Thoracic aorta (tissue), 2 donors: Measurements from ENCODE around the gene PPP2R5C. TPM values are rescaled to one million over a fixed set of nuclear protein-coding genes. Genes with fewer than 3 reads are reported as not detected.

Source experiments
- ATAC-seq: fragments of 150-250 bp; one replicate; pipeline ENCODE4 v1.8.0; 2017; ENCODE audit warnings: low read depth; ENCODE audit not compliant: insufficient number of reproducible peaks, low FRiP score
- DNase-seq: peaks from one replicate; pipeline ENCODE4 v3.0.0-alpha.2; 2020; ENCODE audit warnings: low spot score
- H3K27ac ChIP-seq, 2 donors: fragments of 200-600 bp; sonication (generic); 1 replicate in 1 of 2; 2 replicates in 1 of 2; pipeline ENCODE4 v1.5.1; 2016; ENCODE audit warnings: mild to moderate bottlenecking in 2 of 2, moderate library complexity in 2 of 2
- H3K27me3 ChIP-seq: fragments of 200-600 bp; sonication (generic); replicated peaks from 2 replicates; pipeline ENCODE4 v1.6.0; 2016; ENCODE audit warnings: mild to moderate bottlenecking; ENCODE audit not compliant: insufficient read depth
- H3K36me3 ChIP-seq: fragments of 200-600 bp; sonication (generic); one replicate; pipeline ENCODE4 v1.5.1; 2016
- H3K4me1 ChIP-seq, 2 donors: fragments of 200-600 bp; sonication (generic); 1 replicate in 1 of 2; 2 replicates in 1 of 2; pipeline versions ENCODE4 v1.5.1 to v1.6.0; 2016; ENCODE audit warnings: low read depth in 2 of 2, mild to moderate bottlenecking in 1 of 2; ENCODE audit not compliant: control insufficient read depth in 1 of 2
- H3K4me3 ChIP-seq: fragments of 200-600 bp; sonication (generic); 2 replicates; pipeline ENCODE4 v1.5.1; 2016; ENCODE audit warnings: mild to moderate bottlenecking
- H3K9me3 ChIP-seq: fragments of 200-600 bp; sonication (generic); 2 replicates; pipeline ENCODE4 v1.5.1; 2016
- total RNA-seq, 2 donors: library from RNA; depleted of rRNA; stranded (reverse); fragments of >200 nt; gene quantifications; one replicate each; pipeline versions ENCODE4 v1.1.0 to v1.2.3, GENCODE V29; 2016
- TF ChIP-seq, protein P1 (sequence below): fragments of 200-600 bp; sonication (generic); IDR thresholded peaks from one replicate; pipeline ENCODE4 v1.5.1; 2019; ENCODE audit warnings: antibody characterized with exemption

Gene PPP2R5C
- total RNA-seq, 2 donors from 2014 or later: 97.2 to 341 TPM

DNA sequence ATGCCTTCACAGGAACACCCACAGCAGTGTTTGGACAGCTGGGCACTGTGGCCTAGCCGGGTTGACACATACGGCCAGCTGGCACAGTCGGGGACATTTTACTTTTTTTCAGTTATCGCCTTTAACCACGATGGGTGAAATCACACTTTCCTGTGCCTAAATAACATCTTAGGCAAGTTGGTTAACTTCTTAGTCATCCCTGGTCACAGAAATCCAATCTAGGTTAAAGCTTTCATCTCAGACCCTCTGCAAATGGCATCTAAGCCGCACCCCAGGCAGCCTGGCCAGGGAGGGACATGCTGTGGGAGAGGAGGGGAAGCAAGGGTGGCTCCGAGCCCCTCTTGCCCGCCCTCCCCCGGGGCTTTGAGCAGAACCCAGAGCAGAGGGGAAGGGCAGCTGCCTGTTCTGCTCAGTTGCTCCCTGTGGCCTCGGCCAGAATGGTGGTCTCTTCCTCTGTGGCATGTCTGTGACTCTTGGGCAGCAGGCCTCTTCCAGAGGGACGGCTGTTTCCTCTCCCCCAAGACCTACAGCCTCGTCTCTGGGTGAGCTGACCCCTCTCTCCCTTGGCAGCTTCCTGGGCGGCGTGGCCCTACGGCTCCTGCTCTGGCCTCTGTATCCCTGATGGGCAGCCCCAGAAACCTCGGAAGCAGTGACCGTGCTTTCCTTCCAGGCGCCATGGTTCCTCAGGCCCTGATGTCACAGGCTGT is 117.5 kb downstream of the PPP2R5C start:
- DNase-seq (no peak), ATAC-seq (no peak)
- no peak overlapping the region for H3K4me3 ChIP-seq
- peaks cover 0 to 6% of the 10 kb centered on the region in 2 donors for H3K4me1 ChIP-seq
- H3K9me3 ChIP-seq: no peaks in the 10 kb centered on the region
- H3K27me3 ChIP-seq: no peaks in the 10 kb centered on the region
- no peak overlapping the region for H3K27ac ChIP-seq
- TF ChIP-seq, protein P1, sequence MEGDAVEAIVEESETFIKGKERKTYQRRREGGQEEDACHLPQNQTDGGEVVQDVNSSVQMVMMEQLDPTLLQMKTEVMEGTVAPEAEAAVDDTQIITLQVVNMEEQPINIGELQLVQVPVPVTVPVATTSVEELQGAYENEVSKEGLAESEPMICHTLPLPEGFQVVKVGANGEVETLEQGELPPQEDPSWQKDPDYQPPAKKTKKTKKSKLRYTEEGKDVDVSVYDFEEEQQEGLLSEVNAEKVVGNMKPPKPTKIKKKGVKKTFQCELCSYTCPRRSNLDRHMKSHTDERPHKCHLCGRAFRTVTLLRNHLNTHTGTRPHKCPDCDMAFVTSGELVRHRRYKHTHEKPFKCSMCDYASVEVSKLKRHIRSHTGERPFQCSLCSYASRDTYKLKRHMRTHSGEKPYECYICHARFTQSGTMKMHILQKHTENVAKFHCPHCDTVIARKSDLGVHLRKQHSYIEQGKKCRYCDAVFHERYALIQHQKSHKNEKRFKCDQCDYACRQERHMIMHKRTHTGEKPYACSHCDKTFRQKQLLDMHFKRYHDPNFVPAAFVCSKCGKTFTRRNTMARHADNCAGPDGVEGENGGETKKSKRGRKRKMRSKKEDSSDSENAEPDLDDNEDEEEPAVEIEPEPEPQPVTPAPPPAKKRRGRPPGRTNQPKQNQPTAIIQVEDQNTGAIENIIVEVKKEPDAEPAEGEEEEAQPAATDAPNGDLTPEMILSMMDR: no peak
- peaks cover 9% of the 10 kb centered on the region for H3K36me3 ChIP-seq

DNA sequence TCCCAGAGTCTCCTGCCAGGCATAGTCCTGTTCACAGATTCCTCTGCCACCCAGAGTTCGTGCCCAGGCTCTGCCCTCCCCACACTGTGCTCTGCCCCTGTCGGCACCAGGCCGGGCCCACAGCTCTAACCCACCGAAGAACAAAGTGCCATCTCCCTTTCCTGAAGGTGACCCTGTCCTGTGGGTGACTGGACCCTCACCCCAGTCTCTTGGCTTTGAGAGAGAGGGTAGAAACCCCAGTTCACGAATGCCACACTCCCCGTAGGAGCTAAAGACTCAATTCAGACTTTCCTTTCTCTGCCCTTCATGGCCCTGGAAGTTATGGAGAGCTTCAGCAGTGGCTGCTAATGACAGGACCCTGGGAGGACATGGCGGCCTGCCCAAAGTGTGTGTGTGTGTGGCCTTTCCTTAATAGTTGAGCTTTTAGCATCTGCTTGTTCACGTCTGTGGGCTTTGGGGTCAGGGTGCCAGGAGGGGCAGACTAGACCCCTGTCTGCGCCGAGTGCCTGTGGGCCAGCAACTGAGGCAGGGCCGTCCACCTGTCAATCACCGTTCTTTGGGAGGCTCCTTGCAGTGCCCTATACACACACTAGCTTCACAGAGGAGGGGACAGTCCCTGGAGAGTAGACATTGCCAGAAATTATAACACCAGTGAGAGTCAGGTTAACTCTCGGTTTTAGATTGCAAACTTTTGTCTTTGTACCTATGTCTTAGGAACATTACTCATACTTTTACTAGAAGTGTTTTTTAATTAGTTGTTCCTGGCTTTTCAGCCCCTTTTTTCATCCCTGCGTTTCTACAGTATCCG is 118.2 kb downstream of the PPP2R5C start:
- DNase-seq (no peak), ATAC-seq (no peak)
- TF ChIP-seq, protein P1: no peak
- H3K36me3 ChIP-seq: peaks cover 16% of the 10 kb centered on the region
- H3K27ac ChIP-seq: no peak overlapping the region
- no peak overlapping the region for H3K4me3 ChIP-seq
- H3K4me1 ChIP-seq: peaks cover 0 to 6% of the 10 kb centered on the region in 2 donors
- H3K9me3 ChIP-seq: no peaks in the 10 kb centered on the region
- H3K27me3 ChIP-seq: no peaks in the 10 kb centered on the region

DNA sequence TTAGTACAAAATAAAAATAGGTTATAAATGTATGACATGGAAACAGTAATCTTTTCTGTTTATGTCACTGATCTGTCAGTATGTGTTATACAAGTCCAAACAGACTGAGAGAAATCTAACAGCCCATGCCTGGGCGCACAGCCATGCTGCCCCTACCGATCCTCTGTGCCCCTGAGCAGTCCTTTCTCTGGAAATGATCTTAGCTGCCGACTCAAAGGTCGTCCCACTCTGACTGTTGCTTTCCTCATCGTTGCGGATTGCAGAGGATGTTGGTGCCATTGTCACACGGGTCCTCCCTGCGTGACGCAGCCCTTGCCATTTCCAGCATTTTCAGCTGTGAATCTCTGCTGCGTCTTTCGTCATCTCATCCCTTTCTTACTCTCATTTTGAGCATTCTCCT is 119.9 kb downstream of the PPP2R5C start:
- Histone ChIP-seq H3K4me1 (no peaks in the 10 kb centered on the region), H3K4me3 (no peak overlapping the region), H3K9me3 (no peaks in the 10 kb centered on the region), H3K27ac (no peak overlapping the region), H3K36me3 (peaks cover 24% of the 10 kb centered on the region), H3K27me3 (no peaks in the 10 kb centered on the region)
- no peak for DNase-seq
- TF ChIP-seq, protein P1: no peak
- ATAC-seq: no peak

DNA sequence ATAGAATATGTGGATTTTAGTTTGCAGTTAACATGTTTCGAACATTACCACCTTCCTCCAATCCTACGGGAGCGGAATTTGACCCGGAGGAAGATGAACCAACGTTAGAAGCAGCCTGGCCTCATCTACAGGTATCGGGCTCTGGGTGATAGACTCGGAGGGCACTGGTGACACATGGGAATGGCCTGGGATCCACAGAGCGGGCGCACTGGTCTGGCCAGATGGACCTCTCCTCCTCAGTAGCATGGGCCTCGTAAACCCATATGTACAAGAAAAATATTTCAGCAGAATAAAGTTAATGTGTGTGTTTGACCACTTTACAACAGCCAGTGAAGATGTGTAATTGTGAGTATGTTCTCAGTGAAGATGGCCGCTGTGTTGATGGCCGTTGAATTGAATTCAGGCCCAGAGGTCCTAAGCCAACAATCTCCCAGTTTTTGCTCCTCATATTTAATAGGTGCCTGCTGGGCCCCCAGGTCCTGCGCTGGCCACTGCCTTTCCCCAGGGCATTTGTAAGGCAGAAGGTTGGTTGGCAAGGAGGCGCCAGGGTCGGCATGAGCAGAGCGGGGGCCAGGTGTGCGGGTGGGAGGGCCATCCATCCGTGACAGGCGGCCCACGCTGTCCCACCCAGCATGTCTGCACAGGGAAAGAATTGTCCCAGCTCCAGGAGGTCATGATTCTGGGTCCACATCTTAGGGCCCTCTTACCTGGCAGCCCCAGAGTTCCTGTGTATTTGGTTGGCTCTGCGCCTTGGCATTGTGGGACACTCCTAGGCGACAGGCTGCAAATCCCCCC is 120.8 kb downstream of the PPP2R5C start:
- no peak overlapping the region for H3K27ac ChIP-seq
- H3K4me3 ChIP-seq: no peak overlapping the region
- no peaks in the 10 kb centered on the region for H3K4me1 ChIP-seq
- H3K9me3 ChIP-seq: no peaks in the 10 kb centered on the region
- no peaks in the 10 kb centered on the region for H3K27me3 ChIP-seq
- H3K36me3 ChIP-seq: peaks cover 32% of the 10 kb centered on the region
- TF ChIP-seq, protein P1: no peak
- ATAC-seq (no peak), DNase-seq (no peak)
